ENCODE results near the gene FOSL1.
A peak's percentile ranks its signal among the peaks of the same experiment; 100 is the strongest.

Gene FOSL1

DNA sequence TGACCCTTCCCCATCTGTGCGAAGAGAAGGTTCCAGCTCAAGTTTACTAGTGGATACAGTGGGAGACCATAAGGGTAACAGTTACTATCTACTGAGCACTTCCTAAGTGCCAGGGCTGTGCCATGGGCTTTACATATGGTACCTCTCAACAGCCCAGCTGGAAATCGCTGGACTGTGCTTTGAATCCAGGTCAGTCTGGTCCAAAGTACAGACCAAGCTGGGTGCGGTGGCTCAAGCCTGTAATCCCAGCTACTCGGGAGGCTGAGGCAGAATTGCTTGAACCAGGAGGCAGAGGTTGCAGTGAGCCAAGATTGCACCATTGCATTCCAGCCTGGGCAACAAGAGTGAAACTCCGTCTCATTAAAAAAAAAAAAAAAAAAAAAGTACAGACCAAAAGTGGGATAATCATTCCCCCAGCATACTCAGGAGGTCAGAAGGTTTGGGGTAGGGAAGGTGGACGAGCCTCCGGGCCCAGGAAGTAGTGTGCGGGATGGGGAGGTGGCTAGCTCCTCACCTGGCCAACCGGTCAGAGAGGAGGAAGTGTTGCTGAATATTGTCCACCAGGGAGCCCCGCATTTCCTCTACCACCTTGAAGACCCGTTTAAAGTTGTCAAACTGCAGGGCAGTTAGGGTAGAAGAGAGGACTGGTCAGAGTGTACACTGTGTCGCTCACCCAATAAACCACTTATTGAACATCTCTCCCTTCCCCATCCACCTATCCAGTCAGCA lies 14.2 kb downstream of the FOSL1 start:
- TF ChIP-seq, protein P1, sequence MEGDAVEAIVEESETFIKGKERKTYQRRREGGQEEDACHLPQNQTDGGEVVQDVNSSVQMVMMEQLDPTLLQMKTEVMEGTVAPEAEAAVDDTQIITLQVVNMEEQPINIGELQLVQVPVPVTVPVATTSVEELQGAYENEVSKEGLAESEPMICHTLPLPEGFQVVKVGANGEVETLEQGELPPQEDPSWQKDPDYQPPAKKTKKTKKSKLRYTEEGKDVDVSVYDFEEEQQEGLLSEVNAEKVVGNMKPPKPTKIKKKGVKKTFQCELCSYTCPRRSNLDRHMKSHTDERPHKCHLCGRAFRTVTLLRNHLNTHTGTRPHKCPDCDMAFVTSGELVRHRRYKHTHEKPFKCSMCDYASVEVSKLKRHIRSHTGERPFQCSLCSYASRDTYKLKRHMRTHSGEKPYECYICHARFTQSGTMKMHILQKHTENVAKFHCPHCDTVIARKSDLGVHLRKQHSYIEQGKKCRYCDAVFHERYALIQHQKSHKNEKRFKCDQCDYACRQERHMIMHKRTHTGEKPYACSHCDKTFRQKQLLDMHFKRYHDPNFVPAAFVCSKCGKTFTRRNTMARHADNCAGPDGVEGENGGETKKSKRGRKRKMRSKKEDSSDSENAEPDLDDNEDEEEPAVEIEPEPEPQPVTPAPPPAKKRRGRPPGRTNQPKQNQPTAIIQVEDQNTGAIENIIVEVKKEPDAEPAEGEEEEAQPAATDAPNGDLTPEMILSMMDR (IDR thresholded peaks at IDR 0.05), result no peak

DNA sequence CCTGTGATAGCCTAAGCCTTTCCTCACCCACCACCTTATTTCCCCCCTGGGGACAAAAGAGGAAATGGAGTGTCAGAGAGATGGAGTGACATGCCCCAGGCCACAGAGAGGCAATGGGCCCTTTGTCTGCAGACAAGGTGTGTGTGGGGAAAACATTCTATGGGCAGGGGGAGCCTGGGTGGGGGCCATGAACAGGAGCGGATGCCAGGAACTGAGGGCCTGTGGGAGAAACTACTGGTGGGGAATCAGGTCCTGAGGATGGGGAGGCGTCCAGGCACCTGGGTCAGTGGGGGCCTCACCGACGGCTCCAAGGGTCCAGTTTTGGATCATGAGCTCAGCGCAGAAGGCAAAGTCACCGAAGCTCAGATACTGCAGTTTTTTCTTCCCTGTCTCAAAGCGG lies 15.0 kb downstream of the FOSL1 start:
- TF ChIP-seq, protein P1 (IDR thresholded peaks at IDR 0.05), result no peak

DNA sequence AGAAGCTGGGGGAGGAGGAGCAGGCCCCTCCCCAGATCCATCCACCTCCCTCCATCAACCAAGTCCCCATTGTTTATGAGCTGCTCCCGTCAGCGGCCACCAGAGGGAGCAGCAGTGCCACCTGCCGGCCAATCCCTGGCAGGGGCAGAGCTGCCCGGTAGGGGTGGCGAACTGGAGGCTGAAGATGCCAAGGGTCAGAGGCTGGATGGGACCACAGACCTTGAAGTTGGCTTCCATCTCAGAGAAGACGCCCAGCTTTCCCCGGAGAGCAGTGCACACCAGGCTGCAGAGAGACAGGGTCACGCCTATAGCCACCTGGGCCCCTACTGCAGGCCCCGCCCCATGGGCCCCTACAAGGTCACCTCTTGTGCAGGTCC lies 15.5 kb downstream of the FOSL1 start:
- TF ChIP-seq, protein P1 (IDR thresholded peaks at IDR 0.05), result peak; percentile 100

DNA sequence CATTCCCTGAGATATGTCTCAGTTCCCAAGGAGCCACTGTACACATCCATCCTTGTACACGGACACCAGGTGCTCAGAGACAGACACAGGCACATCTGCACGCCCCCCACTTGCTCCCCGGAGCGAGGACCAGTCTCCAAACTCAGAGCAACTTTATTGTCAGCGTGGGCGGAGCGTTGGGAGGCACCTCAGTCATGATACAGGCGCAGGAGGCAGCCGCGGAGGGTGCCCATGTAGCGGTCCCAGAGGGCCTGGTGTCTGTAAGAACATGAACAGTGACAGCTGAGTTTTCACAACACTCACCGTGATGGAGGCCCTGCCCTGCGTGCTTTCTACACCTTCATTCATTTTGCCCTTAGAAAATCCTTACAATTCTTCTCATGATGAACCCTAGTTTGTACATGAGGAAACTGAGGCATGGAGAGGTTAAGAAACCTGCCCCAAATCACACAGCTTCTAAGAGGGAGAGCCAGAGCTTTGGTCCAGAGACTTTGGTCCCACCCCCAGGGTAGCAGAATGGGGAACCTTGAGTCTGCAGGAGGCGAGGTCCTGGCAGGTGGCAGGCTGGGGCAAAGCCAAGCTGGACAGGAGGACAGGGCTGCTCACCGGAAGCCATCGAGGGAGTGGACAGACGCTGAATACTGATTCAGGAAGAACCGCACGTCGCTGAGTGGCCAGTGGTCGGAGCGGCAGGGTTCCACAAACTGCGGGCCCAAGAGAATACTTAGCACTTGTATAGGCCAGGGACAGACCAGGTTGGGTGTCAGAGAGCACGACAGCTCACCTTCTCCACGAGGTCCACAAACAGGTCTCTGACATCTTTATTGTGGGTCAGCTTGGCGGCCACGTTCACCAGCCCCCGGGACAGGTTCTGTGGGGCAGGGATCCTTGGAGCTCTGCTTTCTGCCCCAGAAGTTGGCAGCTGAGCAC lies 16.1 kb downstream of the FOSL1 start:
- TF ChIP-seq, protein P1 (IDR thresholded peaks at IDR 0.05), result no peak

DNA sequence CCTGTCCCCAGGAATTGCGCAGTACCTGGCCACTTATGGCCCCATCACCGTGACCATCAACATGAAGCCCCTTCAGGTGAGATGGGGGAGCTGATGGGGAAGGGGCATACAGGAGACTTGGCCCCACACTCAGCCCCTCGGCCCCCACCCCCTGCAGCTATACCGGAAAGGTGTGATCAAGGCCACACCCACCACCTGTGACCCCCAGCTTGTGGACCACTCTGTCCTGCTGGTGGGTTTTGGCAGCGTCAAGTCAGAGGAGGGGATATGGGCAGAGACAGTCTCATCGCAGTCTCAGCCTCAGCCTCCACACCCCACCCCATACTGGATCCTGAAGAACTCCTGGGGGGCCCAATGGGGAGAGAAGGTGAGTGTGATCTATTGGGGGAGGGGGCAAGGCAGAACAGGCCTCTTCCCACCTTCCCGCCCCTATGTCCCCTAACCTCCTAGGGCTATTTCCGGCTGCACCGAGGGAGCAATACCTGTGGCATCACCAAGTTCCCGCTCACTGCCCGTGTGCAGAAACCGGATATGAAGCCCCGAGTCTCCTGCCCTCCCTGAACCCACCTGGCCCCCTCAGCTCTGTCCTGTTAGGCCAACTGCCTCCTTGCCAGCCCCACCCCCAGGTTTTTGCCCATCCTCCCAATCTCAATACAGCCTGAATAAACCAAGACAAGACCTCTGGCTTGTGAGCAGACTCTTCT lies 17.0 kb downstream of the FOSL1 start:
- TF ChIP-seq, protein P1 (IDR thresholded peaks at IDR 0.05), result no peak

DNA sequence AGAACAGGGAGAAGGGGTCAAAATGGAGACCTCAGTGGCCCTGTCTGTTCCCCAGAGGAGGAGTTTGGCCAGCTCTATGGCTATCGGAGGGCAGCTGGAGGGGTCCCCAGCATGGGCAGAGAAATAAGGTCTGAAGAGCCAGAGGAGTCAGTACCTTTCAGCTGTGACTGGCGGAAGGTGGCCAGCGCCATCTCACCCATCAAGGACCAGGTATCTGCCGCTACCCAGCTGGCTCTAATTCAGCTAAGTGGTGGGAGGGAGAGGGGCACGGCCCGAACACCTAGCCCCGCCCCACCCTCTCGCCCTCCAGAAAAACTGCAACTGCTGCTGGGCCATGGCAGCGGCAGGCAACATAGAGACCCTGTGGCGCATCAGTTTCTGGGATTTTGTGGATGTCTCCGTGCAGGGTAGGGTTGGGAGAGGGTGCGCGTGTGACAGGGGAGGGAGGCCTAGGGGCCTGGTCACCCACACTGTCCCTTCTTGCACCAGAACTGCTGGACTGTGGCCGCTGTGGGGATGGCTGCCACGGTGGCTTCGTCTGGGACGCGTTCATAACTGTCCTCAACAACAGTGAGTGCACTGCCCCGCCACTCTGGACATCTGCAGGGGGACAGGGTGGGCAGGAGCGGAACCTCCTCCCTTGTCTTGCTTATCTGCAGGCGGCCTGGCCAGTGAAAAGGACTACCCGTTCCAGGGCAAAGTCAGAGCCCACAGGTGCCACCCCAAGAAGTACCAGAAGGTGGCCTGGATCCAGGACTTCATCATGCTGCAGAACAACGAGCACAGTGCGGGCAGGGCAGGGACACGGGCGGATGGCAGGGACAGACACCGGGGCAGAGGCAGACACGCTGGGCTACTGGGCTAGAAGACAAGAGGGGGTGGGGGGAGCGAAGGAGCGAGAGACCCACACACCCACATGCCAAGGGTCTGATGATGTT lies 17.8 kb downstream of the FOSL1 start:
- TF ChIP-seq, protein P1 (IDR thresholded peaks at IDR 0.05), result no peak
